Measurements from ENCODE around the gene DCTN5. TPM values are rescaled to one million over a fixed set of nuclear protein-coding genes. Genes with fewer than 3 reads are reported as not detected.

Gene DCTN5
- total and polyA plus RNA-seq, 2 experiments from 2014 or later = 23.3 to 31.7 TPM

GRCh38 chr16:23634461-23635036, 6.7 kb upstream of the DCTN5 start:
- no peak overlapping the region for H3K27ac ChIP-seq
- H3K9me2 ChIP-seq (replicated peaks; ENCODE audit: insufficient read depth) = no peaks in the 10 kb centered on the region
- no peaks in the 10 kb centered on the region for H3K9me3 ChIP-seq (ENCODE audit: low read depth)
- H4K20me1 ChIP-seq (ENCODE audit: insufficient read depth, poor library complexity, severe bottlenecking) = no peaks in the 10 kb centered on the region
- no peaks in the 10 kb centered on the region for H3K27me3 ChIP-seq
- no peak for DNase-seq (ENCODE audit: low spot score)
- 85% methylated on average over 4 of the region's 4 CpGs for WGBS (ENCODE audit: low lambda C conversion rate, missing lambda C conversion rate)
- no peaks in the 10 kb centered on the region for H3K4me1 ChIP-seq (ENCODE audit: insufficient read depth)
- no peak overlapping the region for H3K4me2 ChIP-seq
- H3K4me3 ChIP-seq = no peak overlapping the region
- H3K79me2 ChIP-seq = no peaks in the 10 kb centered on the region
- H2AFZ ChIP-seq = no peak overlapping the region
- H3K36me3 ChIP-seq (replicated peaks; ENCODE audit: insufficient read depth, low read depth) = no peaks in the 10 kb centered on the region
- TF ChIP-seq CTCF (IDR thresholded peaks at IDR 0.05; ENCODE audit: poor library complexity) (no peak), EZH2phosphoT487 (IDR thresholded peaks at IDR 0.05; ENCODE audit: low read depth, severe bottlenecking, unreplicated experiment) (no peak), EZH2 (IDR thresholded peaks at IDR 0.05; ENCODE audit: borderline replicate concordance) (no peak)

GRCh38 chr16:23635958-23636357, 5.3 kb upstream of the DCTN5 start:
- Histone ChIP-seq H3K36me3 (replicated peaks; ENCODE audit: insufficient read depth, low read depth) (no peaks in the 10 kb centered on the region), H3K79me2 (peaks cover 4% of the 10 kb centered on the region)
- no peak for TF ChIP-seq CTCF (IDR thresholded peaks at IDR 0.05; ENCODE audit: poor library complexity)
- TF ChIP-seq EZH2 (IDR thresholded peaks at IDR 0.05; ENCODE audit: borderline replicate concordance) = no peak
- TF ChIP-seq EZH2phosphoT487 (IDR thresholded peaks at IDR 0.05; ENCODE audit: low read depth, severe bottlenecking, unreplicated experiment) = no peak

GRCh38 chr16:23640615-23640930, 693 bp upstream of the DCTN5 start:
- no peaks in the 10 kb centered on the region for H3K4me1 ChIP-seq (ENCODE audit: insufficient read depth)
- H3K27ac ChIP-seq = peak overlapping the region; percentile 91
- H4K20me1 ChIP-seq (ENCODE audit: insufficient read depth, poor library complexity, severe bottlenecking) = no peaks in the 10 kb centered on the region
- no peaks in the 10 kb centered on the region for H3K36me3 ChIP-seq (replicated peaks; ENCODE audit: insufficient read depth, low read depth)
- WGBS (ENCODE audit: low lambda C conversion rate, missing lambda C conversion rate) = 34% methylated on average over 8 of the region's 8 CpGs
- peak overlapping the region; percentile 52 for H3K4me3 ChIP-seq
- peaks cover 32% of the 10 kb centered on the region for H3K79me2 ChIP-seq
- TF ChIP-seq EZH2 (IDR thresholded peaks at IDR 0.05; ENCODE audit: borderline replicate concordance) = no peak
- no peak for TF ChIP-seq CTCF (IDR thresholded peaks at IDR 0.05; ENCODE audit: poor library complexity)
- no peak for TF ChIP-seq EZH2phosphoT487 (IDR thresholded peaks at IDR 0.05; ENCODE audit: low read depth, severe bottlenecking, unreplicated experiment)
- H2AFZ ChIP-seq = peak overlapping the region; percentile 64
- no peaks in the 10 kb centered on the region for H3K9me3 ChIP-seq (ENCODE audit: low read depth)
- DNase-seq (ENCODE audit: low spot score) = no peak
- peak overlapping the region; percentile 75 for H3K4me2 ChIP-seq
- no peaks in the 10 kb centered on the region for H3K27me3 ChIP-seq
- no peaks in the 10 kb centered on the region for H3K9me2 ChIP-seq (replicated peaks; ENCODE audit: insufficient read depth)

More at GRCh38 chr16:23635958-23636357, 5.3 kb upstream of the DCTN5 start:
- no peak overlapping the region for H3K4me3 ChIP-seq
- no peak overlapping the region for H3K27ac ChIP-seq
- H3K4me2 ChIP-seq = no peak overlapping the region
- H3K9me3 ChIP-seq (ENCODE audit: low read depth) = no peaks in the 10 kb centered on the region
- H2AFZ ChIP-seq = no peak overlapping the region
- no peak for DNase-seq (ENCODE audit: low spot score)
- H3K4me1 ChIP-seq (ENCODE audit: insufficient read depth) = no peaks in the 10 kb centered on the region
- no peaks in the 10 kb centered on the region for H3K9me2 ChIP-seq (replicated peaks; ENCODE audit: insufficient read depth)
- no peaks in the 10 kb centered on the region for H3K27me3 ChIP-seq
- no peaks in the 10 kb centered on the region for H4K20me1 ChIP-seq (ENCODE audit: insufficient read depth, poor library complexity, severe bottlenecking)
